ENCODE measurements around the gene PSTPIP1.

- TF ChIP-seq EZH2 (IDR thresholded peaks at IDR 0.05; ENCODE audit: insufficient read depth, poor library complexity, severe bottlenecking) (no peak), EZH2phosphoT487 (IDR thresholded peaks at IDR 0.05; ENCODE audit: insufficient read depth, low read depth) (no peak)
Measured at GRCh38 chr15:77060546-77060945, 65.6 kb downstream of the PSTPIP1 start.

All from GM23248 (cell line).